ENCODE results near the gene WNT16.
"Not testable (repeated sequence)": the region's sequence is repeated elsewhere in the genome, so short reads cannot be mapped to it uniquely, and the experiment has no call there.

Gene WNT16

DNA sequence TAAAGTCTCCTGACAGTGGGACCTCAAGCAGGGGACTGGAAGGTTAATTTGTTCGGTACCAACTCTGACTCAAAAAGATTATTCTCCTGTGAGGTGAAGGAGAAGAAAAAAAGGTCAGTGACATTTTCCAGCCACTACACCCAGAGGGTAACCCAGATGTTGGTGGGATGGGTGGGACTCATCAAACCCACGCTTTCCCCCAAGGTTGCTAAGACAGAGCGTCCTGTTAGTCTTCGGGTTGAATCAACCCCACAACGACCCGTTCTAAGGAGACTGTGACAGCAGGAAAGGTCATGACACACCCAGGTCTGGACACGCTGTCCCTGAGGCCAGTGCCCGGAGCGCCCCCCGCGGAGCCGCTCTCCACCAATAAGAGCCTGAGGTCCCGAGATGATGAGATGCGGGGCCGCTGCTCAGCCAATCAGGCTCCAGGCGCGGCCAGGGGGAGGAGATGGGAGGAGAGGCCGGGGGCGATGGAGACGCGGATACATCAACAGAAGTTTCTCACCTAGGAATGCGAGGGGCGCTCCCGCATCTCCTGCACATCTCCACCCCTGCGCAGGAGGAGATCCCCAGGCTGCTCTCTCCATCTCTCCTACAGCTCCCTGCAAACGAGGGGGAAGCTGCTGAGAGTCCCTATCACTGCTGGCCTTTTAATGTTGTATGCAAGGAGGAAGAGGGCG is at the start of gene WNT16:
TSS of gene WNT16 (plus strand) at position 493 of the 683 bp plus-strand sequence. CDS start 293 bp downstream, outside the sequence.
- no peak for DNase-seq (ENCODE audit: low read depth in 2 of 2)

- no peak for DNase-seq (ENCODE audit: low read depth in 2 of 2)
Measured at GRCh38 chr7:121279060-121279620, 49.7 kb upstream of the WNT16 start.

DNA sequence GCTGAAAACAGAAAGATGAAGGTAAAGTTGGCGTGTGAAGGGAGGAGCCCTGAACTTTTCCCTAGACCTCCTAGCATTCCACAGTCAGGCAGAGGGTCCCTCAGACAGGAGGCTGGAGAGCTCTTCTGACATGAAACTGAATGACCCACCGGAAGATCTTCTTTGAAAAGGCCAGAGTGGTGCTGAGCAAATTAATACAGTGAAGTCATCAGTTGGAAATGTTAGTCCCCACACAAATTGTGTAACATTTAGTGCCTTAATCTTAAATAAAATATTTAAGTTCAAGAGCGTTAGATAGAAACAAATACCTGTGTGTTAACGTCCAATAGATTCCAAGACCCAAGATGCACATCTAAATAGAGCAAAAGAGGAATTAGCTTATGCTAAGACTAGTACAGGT is 49.0 kb upstream of the WNT16 start:
- DNase-seq (ENCODE audit: low read depth in 2 of 2): no peak

GRCh38 chr7:121280656-121281055 is 48.1 kb upstream of the WNT16 start:
- no peak for DNase-seq (ENCODE audit: low read depth in 2 of 2)

GRCh38 chr7:121282129-121282528 is 46.7 kb upstream of the WNT16 start:
- DNase-seq (ENCODE audit: low read depth in 2 of 2): no peak

- DNase-seq (ENCODE audit: low read depth in 2 of 2): no peak
Measured at GRCh38 chr7:121285066-121285667, 43.6 kb upstream of the WNT16 start.

DNA sequence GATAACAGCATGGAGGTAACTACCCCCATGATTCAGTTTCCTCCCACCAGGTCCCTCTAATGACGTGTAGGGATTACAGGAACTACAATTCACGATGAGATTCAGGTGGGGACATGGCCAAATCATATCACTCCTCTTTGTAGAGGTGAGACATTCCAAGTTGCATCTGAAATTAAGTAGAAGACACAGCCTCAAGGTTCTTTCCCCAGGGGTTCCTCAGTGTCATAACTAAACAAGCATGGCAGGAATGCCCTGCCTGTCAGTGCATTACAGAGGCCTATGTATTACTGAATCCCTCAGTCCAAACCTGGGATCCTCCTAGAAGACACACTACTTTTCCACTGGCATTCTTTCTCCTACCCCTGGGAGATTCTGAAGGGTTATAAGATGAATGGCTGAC is 42.6 kb upstream of the WNT16 start:
- DNase-seq (ENCODE audit: low read depth in 2 of 2): no peak

DNA sequence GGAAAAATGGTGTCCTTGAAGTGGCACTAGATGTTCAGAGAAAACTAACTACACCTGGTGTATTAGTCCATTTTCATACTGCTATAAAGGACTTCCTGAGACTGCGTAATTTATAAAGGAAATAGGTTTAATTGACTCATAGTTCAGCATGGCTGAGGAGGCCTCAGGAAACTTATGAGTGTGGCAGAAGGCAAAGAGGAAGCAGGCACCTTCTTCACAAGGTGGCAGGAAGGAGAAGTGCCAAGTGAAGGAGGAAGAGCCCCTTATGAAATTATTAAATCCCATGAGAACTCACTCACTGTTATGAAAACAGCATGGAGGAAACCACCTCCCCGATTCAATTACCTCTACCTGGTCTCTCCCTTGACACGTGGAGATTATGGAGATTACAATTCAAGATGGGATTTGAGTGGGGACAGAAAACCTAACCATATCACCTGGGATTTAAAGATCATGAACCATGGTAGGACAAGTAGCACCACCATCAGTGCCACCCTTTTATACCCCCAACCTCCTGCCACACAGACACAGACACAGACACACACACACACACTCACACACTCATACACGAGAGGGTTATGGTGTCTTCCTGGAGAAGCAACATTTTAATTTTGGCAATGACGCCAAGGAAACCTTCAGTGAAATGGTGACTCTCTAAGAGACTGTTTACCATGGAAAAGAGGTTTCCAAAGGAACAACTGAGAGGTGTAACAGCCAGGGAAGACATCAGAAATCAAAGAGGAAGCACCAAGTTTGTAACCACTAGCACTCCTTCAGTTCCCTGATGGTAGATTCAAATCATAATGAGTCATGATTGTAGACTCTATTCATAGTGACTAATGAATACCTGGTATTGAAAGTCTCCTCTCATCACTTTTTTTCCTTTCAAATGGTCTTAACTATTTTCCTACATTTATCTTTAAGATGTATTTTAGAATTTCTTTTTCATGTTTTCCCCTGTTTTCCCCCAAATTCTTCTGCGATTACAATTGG is 41.8 kb upstream of the WNT16 start:
- no peak for DNase-seq (ENCODE audit: low read depth in 2 of 2)

- no peak for DNase-seq (ENCODE audit: low read depth in 2 of 2)
Measured at GRCh38 chr7:121288894-121289293, 39.9 kb upstream of the WNT16 start.

- DNase-seq (ENCODE audit: low read depth in 2 of 2): not testable (repeated sequence)
Measured at GRCh38 chr7:121289930-121290329, 38.9 kb upstream of the WNT16 start.

- DNase-seq (ENCODE audit: low read depth in 2 of 2): no peak
Measured at GRCh38 chr7:121294448-121294992, 34.3 kb upstream of the WNT16 start.

GRCh38 chr7:121297843-121298242 is 31.0 kb upstream of the WNT16 start:
- DNase-seq (ENCODE audit: low read depth in 2 of 2): no peak

DNA sequence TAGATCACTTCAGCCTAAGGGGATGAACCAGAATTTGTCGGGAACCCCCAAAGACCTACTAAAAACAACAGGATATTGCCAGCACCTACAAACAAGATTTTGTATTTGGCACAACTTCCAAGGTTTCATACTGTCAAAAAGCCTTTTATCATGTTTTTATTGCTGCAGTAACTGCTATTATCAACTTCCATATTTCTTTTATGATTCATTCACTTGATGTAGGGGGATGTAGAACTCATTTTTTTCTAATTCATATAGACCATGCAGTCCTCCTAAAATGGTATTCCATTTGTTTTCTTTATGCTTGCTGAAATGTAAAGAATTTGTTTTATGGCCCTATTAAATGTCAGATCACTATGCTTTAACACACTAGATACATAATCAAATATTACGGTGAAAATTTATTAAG is 30.0 kb upstream of the WNT16 start:
- DNase-seq (ENCODE audit: low read depth in 2 of 2): no peak

GRCh38 chr7:121300685-121301420 is 27.9 kb upstream of the WNT16 start:
- no peak for DNase-seq (ENCODE audit: low read depth in 2 of 2)

GRCh38 chr7:121301446-121302213 is 27.2 kb upstream of the WNT16 start:
- no peak for DNase-seq (ENCODE audit: low read depth in 2 of 2)

DNA sequence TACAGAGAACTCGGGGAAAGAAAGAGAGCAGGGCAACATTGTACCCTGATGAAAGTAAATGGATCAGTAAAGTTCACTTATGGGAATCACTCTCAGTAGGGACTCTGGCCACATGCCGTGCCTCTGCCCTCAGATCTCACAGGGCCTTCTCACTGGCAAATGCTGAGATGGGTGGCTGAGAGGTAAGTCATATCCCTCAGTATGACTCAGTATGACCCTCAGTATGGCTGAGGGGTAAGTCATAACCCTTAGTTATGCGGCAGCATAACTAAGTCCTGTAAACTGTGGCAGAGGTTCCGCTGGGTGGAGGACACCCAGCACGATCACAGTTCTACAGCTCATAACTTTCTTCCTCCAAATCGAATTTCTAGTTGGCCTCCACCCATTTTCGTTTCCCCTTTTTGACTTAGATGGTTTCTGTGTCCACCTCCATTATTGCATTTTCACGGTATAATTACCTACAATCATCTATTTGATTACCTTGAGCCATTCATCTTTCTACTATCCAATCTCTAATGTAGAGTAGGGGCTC is 26.5 kb upstream of the WNT16 start:
- DNase-seq (ENCODE audit: low read depth in 2 of 2): no peak

GRCh38 chr7:121303422-121304101 is 25.2 kb upstream of the WNT16 start:
- no peak for DNase-seq (ENCODE audit: low read depth in 2 of 2)

DNA sequence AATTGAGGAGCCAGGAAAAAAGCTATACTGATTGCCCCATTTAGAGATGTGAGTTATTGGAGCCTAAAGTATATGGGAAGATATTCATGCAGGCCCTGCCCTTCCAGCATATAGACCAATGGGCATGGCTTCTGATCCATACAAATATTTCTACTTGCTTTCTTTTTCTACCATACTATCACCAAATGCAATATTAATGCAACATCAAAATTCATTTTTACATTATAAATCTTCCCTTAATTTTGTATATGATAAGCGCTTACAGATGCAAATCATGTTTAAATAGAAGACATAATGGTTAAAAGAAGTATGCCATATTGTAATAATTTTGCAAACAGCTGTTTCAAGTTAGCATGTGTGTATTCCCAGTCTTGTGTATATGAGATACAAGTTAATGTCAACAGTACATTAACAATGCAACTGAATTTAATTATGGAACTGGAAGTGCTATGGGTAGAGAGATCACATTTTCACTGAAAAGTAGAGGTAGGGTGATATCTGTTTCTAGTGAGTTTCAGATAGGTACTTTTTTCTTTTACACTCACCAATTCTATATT is 24.6 kb upstream of the WNT16 start:
- DNase-seq (ENCODE audit: low read depth in 2 of 2): no peak

DNA sequence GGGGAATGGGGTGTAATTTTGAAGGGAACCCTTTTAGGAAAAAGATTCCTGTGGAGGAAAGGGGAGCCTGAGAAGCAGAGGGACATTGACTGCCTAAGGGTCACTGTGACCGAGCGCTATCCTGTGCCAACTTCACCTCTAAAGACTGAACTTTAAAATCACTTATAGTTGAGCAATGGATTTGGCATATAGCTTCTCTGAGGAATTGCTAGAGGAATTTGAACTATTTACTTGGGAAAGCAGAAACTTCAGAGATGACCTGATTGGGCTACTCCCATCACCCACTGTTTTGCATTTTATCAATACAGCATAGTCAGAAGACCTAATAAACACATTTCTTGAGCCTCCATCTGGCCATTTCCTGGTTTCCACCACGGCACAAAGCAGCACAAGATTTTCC is 23.7 kb upstream of the WNT16 start:
- no peak for DNase-seq (ENCODE audit: low read depth in 2 of 2)
